Activated B cell treated with CpG ODN at 0.5 μM for 24 hours (primary cell): ENCODE results near the gene SERPINA1. TPM values are rescaled to one million over a fixed set of nuclear protein-coding genes. Genes with fewer than 3 reads are reported as not detected.

Experiments
- ATAC-seq: fragments of 200-7000 bp; cut with Tn5 transposase; one replicate; pipeline ENCODE4 v1.10.0; 2021; ENCODE audit warnings: low read depth, mild to moderate bottlenecking, moderate library complexity
- CTCF ChIA-PET: fragments of 350-600 bp; sonication (Branson Sonifier 250); formaldehyde crosslinking; loops from one replicate; lab custom pipeline; 2021; ENCODE audit warnings: antibody characterized with exemption; lab: Charles Lee
- POLR2A ChIA-PET: fragments of 350-600 bp; sonication (Branson Sonifier 250); formaldehyde crosslinking; loops from one replicate; lab custom pipeline; 2021; ENCODE audit warnings: antibody characterized with exemption; lab: Charles Lee
- DNase-seq: peaks from one replicate; pipeline ENCODE4 v3.0.0; 2022
- H3K27ac Mint-ChIP-seq: one replicate; pipeline ENCODE4 v1.8.0; 2020; ENCODE audit warnings: mixed read lengths
- H3K27me3 Mint-ChIP-seq: one replicate; pipeline ENCODE4 v1.8.0; 2021; ENCODE audit warnings: mixed read lengths
- H3K36me3 Mint-ChIP-seq: one replicate; pipeline ENCODE4 v1.8.0; 2021; ENCODE audit warnings: low read depth, mixed read lengths
- H3K4me1 Mint-ChIP-seq: one replicate; pipeline ENCODE4 v1.8.0; 2021; ENCODE audit warnings: mixed read lengths
- H3K4me3 Mint-ChIP-seq: one replicate; pipeline ENCODE4 v1.8.0; 2020; ENCODE audit warnings: mild to moderate bottlenecking, mixed read lengths
- H3K9me3 Mint-ChIP-seq: one replicate; pipeline ENCODE4 v1.8.0; 2020; ENCODE audit warnings: mixed read lengths
- CTCF ChIP-seq: fragments of 200-600 bp; IDR thresholded peaks from one replicate; pipeline ENCODE4 v1.8.0; 2022; ENCODE audit warnings: antibody characterized with exemption, mild to moderate bottlenecking
- intact Hi-C: fragments of 100-400 bp; cut with micrococcal nuclease; formaldehyde crosslinking; loops from one replicate; pipeline ENCODE4 v1.15.1; 2024
- total RNA-seq: library from RNA; stranded (reverse); gene quantifications from 2 replicates; pipeline ENCODE4 v1.2.3, GENCODE V29; 2022

Gene SERPINA1
- total RNA-seq, 1 donor from 2014 or later, result 0.31 TPM

- H3K27me3 Mint-ChIP-seq, result peaks cover 5% of the 10 kb centered on the region
- H3K36me3 Mint-ChIP-seq, result no peaks in the 10 kb centered on the region
- CTCF ChIA-PET, result no interaction called here
- no peak overlapping the region for H3K4me3 Mint-ChIP-seq
- H3K4me1 Mint-ChIP-seq, result peaks cover 20% of the 10 kb centered on the region
- peaks cover 3% of the 10 kb centered on the region for H3K9me3 Mint-ChIP-seq
- no peak for TF ChIP-seq CTCF
- DNase-seq (no peak), ATAC-seq (no peak)
- intact Hi-C loops, result no loop called here
- POLR2A ChIA-PET, result no interaction called here
- H3K27ac Mint-ChIP-seq, result no peak overlapping the region
These were observed 46.0 kb downstream of the SERPINA1 start for GRCh38 chr14:94342334-94342934.

DNA sequence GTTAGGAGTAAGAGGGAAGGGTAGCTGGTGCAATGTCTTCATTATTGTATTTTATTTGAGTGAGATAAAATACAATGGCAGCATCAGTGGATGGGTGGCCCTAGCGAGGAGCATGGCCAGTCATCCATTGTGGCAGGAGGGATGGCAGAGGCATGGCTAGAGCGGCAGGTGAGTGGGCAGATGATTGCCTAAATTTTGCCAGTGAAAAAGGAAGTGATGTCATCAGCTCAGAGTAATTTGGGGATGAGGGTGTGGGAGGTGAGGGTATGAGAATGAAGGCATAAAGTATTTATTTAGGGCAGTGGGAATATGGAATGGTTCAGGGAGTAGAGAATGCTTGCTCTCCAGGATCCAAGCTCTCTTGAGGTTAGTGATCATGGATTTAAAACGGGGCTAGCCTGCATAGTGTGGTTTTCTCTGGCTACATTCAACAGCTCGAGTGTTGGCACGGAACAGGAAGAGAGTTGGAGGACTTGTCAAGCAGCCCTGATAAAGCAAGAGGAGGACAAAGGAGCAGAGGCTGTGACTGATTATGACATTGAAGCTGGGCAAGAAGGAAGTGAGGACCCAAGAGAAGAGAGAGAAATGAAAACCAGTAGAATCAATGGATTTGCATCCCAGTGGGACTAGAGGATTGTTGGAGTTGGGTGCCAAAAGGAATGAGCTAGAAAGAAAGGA lies 46.6 kb downstream of the SERPINA1 start:
- Mint-ChIP-seq H3K27ac (no peak overlapping the region), H3K4me1 (peaks cover 16% of the 10 kb centered on the region), H3K36me3 (no peaks in the 10 kb centered on the region), H3K4me3 (no peak overlapping the region), H3K27me3 (peaks cover 5% of the 10 kb centered on the region), H3K9me3 (peaks cover 3% of the 10 kb centered on the region)
- ATAC-seq (no peak), DNase-seq (no peak)
- TF ChIP-seq CTCF, result no peak
- intact Hi-C loops, result no loop called here
- POLR2A ChIA-PET, result no interaction called here
- CTCF ChIA-PET, result no interaction called here

DNA sequence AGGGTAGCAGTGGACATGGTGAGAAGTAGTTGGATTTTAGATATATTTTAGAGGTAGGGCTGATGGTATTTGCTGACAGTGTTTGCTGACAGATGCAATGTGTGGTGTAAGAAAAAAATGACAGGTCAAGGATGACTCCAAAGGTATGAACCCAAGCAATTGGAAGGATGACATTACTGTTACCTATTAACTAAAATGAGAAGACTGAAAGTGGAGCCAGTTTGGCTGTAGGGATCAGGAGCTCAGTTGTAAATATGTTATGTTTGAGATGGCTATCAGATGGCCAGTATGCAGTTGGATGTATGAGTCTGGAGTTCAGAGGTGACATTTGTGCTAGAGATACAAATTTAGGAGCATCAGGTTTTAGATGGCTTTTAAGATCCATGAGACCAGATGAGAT lies 47.9 kb downstream of the SERPINA1 start:
- DNase-seq, result no peak
- ChIA-PET CTCF (no interaction called here), POLR2A (no interaction called here)
- intact Hi-C loops, result no loop called here
- Mint-ChIP-seq H3K9me3 (peaks cover 3% of the 10 kb centered on the region), H3K4me3 (no peak overlapping the region), H3K27me3 (peaks cover 5% of the 10 kb centered on the region), H3K36me3 (no peaks in the 10 kb centered on the region), H3K27ac (no peak overlapping the region), H3K4me1 (peaks cover 11% of the 10 kb centered on the region)
- TF ChIP-seq CTCF, result no peak
- ATAC-seq, result no peak

- peaks cover 7% of the 10 kb centered on the region for H3K27me3 Mint-ChIP-seq
- ChIA-PET POLR2A (no interaction called here), CTCF (no interaction called here)
- H3K4me1 Mint-ChIP-seq, result peaks cover 3% of the 10 kb centered on the region
- TF ChIP-seq CTCF, result no peak
- ATAC-seq (no peak), DNase-seq (no peak)
- no peak overlapping the region for H3K27ac Mint-ChIP-seq
- H3K4me3 Mint-ChIP-seq, result no peak overlapping the region
- H3K36me3 Mint-ChIP-seq, result no peaks in the 10 kb centered on the region
- H3K9me3 Mint-ChIP-seq, result peaks cover 3% of the 10 kb centered on the region
- intact Hi-C loops, result no loop called here
These were observed 50.4 kb downstream of the SERPINA1 start for GRCh38 chr14:94338023-94338422.

- no peaks in the 10 kb centered on the region for H3K36me3 Mint-ChIP-seq
- H3K27me3 Mint-ChIP-seq, result peaks cover 7% of the 10 kb centered on the region
- H3K27ac Mint-ChIP-seq, result no peak overlapping the region
- intact Hi-C loops, result no loop called here
- no peak for ATAC-seq
- no peak for DNase-seq
- H3K4me3 Mint-ChIP-seq, result no peak overlapping the region
- peaks cover 3% of the 10 kb centered on the region for H3K4me1 Mint-ChIP-seq
- peaks cover 3% of the 10 kb centered on the region for H3K9me3 Mint-ChIP-seq
- POLR2A ChIA-PET, result no interaction called here
- CTCF ChIA-PET, result no interaction called here
- TF ChIP-seq CTCF, result no peak
These were observed 51.1 kb downstream of the SERPINA1 start for GRCh38 chr14:94337274-94337673.
